HepG2 (cell line): ENCODE measurements around the gene FER1L5. TPM values are rescaled to one million over a fixed set of nuclear protein-coding genes. Genes with fewer than 3 reads are reported as not detected.

Experiments
- CHD2 ChIP-seq: IDR thresholded peaks from 2 replicates; pipeline ENCODE4 v1.6.1; 2011; ENCODE audit warnings: low read depth, low read length, improper control_type of control experiment
- DNMT3B ChIP-seq: conservative IDR thresholded peaks from 2 replicates; pipeline ENCODE4 v1.6.1; 2016; ENCODE audit warnings: missing biosample characterization, control low read depth
- ETS1 ChIP-seq: sonication (generic); formaldehyde crosslinking; IDR thresholded peaks from 2 replicates; pipeline ENCODE4 v1.4.0; 2020; ENCODE audit warnings: missing genetic modification reagents
- KDM6A ChIP-seq: IDR thresholded peaks from 2 replicates; pipeline ENCODE4 v1.6.1; 2016; ENCODE audit warnings: low read depth
- MNT ChIP-seq: fragments of 450-650 bp; IDR thresholded peaks from 2 replicates; pipeline ENCODE4 v1.6.1; 2016
- RERE ChIP-seq: IDR thresholded peaks from 2 replicates; pipeline ENCODE4 v1.6.1; 2016; ENCODE audit warnings: low read depth, missing genetic modification reagents, missing compliant biosample characterization
- RNF219 ChIP-seq: sonication (generic); formaldehyde crosslinking; IDR thresholded peaks from 2 replicates; pipeline ENCODE4 v1.5.0; 2020; ENCODE audit warnings: mild to moderate bottlenecking, missing genetic modification reagents
- ZNF354B ChIP-seq: sonication (generic); formaldehyde crosslinking; IDR thresholded peaks from 2 replicates; pipeline ENCODE4 v1.8.0; 2022; ENCODE audit warnings: mild to moderate bottlenecking, missing genetic modification reagents
- ZNF574 ChIP-seq: sonication (generic); formaldehyde crosslinking; IDR thresholded peaks from 2 replicates; pipeline ENCODE4 v1.4.0; 2020; ENCODE audit warnings: missing genetic modification reagents
- ZSCAN30 ChIP-seq: sonication (generic); formaldehyde crosslinking; IDR thresholded peaks from 2 replicates; pipeline ENCODE4 v1.5.0; 2020; ENCODE audit warnings: mild to moderate bottlenecking, missing genetic modification reagents
- polyA plus RNA-seq, 8 experiments: library from polyadenylated mRNA; depleted of rRNA in 3 of 8; stranded (reverse) in 7 of 8; unstranded in 1 of 8; fragments of >200 nt; fragmentation: Illumina TruSeq in 4 of 8; extraction: Trizol in 4 of 8; gene quantifications; 2 replicates each; pipeline versions ENCODE4 v1.2.1 to v1.2.3, GENCODE V29; 2011 to 2016; ENCODE audit warnings: low read depth in 4 of 8, missing spikeins in 1 of 8, mixed read lengths in 1 of 8; ENCODE audit not compliant: insufficient read depth in 1 of 8
- total RNA-seq, 5 experiments: library from RNA; depleted of rRNA; stranded (reverse); fragments of >200 nt; fragmentation: Illumina TruSeq; extraction: Trizol; gene quantifications; 2 replicates each; pipeline ENCODE4 v1.2.3, GENCODE V29; 2016; ENCODE audit warnings: low read depth in 1 of 5
- TF ChIP-seq, protein P1 (sequence below): sonication (generic); formaldehyde crosslinking; IDR thresholded peaks from 2 replicates; pipeline ENCODE4 v1.8.1; 2023; ENCODE audit warnings: missing genetic modification reagents, inconsistent platforms, borderline replicate concordance

FER1L5 gene
- total and polyA plus RNA-seq, 2 of the 13 experiments (the other 11 are each of a cell fraction or from before 2014, with no cell fraction given): 0.02 to 0.08 TPM

- TF ChIP-seq RERE (CRISPR knock-in tag) (peak; percentile 87), ZSCAN30 (CRISPR knock-in tag) (peak; percentile 73), ZNF354B (CRISPR knock-in tag) (peak; percentile 87; the same call in 1 of the 2 replicates), DNMT3B (CRISPR knock-in tag) (peak; percentile 85; the same call in 1 of the 2 replicates), ZNF574 (peak; percentile 94), MNT (peak; percentile 62; the same call in 1 of the 2 replicates), RNF219 (CRISPR knock-in tag) (peak; percentile 86; the same call in 1 of the 2 replicates), ETS1 (0 out of 2 replicates have a peak, but pooled peaks have one; percentile 47), KDM6A (CRISPR knock-in tag) (0 out of 2 replicates have a peak, but pooled peaks have one; percentile 11), CHD2 (peak; percentile 70; the same call in 1 of the 2 replicates)
- TF ChIP-seq, protein P1, sequence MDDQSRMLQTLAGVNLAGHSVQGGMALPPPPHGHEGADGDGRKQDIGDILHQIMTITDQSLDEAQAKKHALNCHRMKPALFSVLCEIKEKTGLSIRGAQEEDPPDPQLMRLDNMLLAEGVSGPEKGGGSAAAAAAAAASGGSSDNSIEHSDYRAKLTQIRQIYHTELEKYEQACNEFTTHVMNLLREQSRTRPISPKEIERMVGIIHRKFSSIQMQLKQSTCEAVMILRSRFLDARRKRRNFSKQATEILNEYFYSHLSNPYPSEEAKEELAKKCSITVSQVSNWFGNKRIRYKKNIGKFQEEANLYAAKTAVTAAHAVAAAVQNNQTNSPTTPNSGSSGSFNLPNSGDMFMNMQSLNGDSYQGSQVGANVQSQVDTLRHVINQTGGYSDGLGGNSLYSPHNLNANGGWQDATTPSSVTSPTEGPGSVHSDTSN (CRISPR knock-in tag): peak; percentile 75; the same call in 1 of the 2 replicates
Observed at GRCh38 chr2:96638144-96639121, 4.1 kb upstream of the FER1L5 start, which contains the start of gene KANSL3 (continued).
